ENCODE results near the gene CAVIN1.

Gene CAVIN1

DNA sequence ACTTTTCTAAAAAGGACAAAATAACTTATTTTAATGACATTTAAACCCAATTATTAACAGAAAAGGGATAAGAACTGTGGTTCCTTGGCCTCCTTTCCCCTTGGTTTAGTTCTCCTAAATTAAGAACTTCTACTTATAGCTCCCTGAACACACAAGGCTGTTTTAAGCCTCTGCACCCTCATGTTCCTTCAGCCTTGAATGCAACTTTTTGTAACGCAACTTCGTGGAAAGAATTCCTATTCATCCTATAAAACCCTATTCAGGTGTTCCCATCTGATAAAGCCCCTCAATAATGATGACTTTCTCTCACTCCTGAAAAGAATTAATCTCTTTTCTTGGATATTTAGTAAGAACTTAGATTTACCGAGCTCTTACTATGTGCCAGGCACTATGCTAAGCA lies 41.2 kb downstream of the CAVIN1 start:
- H3K27ac ChIP-seq, result peak overlapping the region in 1 of 2 donors; percentile 71
- H3K27me3 ChIP-seq, result no peaks in the 10 kb centered on the region
- no peaks in the 10 kb centered on the region for H3K36me3 ChIP-seq
- intact Hi-C loops (cut with DNase I; ENCODE audit: low total_unique reads), result no loop called here
- peaks cover 0 to 100% (median 64%) of the 10 kb centered on the region in 4 donors for H3K4me1 ChIP-seq
- DNase-seq, result no peak
- H3K4me3 ChIP-seq, result no peak overlapping the region
- TF ChIP-seq, protein P1, sequence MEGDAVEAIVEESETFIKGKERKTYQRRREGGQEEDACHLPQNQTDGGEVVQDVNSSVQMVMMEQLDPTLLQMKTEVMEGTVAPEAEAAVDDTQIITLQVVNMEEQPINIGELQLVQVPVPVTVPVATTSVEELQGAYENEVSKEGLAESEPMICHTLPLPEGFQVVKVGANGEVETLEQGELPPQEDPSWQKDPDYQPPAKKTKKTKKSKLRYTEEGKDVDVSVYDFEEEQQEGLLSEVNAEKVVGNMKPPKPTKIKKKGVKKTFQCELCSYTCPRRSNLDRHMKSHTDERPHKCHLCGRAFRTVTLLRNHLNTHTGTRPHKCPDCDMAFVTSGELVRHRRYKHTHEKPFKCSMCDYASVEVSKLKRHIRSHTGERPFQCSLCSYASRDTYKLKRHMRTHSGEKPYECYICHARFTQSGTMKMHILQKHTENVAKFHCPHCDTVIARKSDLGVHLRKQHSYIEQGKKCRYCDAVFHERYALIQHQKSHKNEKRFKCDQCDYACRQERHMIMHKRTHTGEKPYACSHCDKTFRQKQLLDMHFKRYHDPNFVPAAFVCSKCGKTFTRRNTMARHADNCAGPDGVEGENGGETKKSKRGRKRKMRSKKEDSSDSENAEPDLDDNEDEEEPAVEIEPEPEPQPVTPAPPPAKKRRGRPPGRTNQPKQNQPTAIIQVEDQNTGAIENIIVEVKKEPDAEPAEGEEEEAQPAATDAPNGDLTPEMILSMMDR (IDR thresholded peaks at IDR 0.05), result no peak
- no peaks in the 10 kb centered on the region for H3K9me3 ChIP-seq

DNA sequence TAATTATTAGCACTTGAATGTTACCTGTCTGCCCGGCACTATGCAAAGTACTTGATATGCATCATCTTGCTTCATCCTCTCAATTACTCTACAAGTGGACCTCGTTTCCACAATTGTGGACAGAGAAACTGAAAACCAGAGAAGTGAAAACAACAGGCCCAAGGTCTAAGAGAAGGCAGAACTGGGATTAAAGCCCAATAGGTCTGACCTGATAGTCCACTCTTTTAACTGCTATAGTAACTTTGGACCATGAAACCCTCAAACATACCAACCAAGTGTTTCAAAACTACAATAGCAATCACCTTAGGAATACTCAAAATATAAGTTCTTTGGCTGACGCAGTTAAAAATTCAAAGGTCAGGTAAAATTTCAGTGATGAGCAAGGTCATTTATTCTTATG lies 42.1 kb downstream of the CAVIN1 start:
- H3K27ac ChIP-seq, result peak overlapping the region in 1 of 2 donors; percentile 71
- no peaks in the 10 kb centered on the region for H3K27me3 ChIP-seq
- intact Hi-C loops (cut with DNase I; ENCODE audit: low total_unique reads), result no loop called here
- H3K36me3 ChIP-seq, result no peaks in the 10 kb centered on the region
- H3K4me3 ChIP-seq, result no peak overlapping the region
- TF ChIP-seq, protein P1 (IDR thresholded peaks at IDR 0.05), result no peak
- no peak for DNase-seq
- no peaks in the 10 kb centered on the region for H3K9me3 ChIP-seq
- H3K4me1 ChIP-seq, result peaks cover 0 to 100% (median 58%) of the 10 kb centered on the region in 4 donors

DNA sequence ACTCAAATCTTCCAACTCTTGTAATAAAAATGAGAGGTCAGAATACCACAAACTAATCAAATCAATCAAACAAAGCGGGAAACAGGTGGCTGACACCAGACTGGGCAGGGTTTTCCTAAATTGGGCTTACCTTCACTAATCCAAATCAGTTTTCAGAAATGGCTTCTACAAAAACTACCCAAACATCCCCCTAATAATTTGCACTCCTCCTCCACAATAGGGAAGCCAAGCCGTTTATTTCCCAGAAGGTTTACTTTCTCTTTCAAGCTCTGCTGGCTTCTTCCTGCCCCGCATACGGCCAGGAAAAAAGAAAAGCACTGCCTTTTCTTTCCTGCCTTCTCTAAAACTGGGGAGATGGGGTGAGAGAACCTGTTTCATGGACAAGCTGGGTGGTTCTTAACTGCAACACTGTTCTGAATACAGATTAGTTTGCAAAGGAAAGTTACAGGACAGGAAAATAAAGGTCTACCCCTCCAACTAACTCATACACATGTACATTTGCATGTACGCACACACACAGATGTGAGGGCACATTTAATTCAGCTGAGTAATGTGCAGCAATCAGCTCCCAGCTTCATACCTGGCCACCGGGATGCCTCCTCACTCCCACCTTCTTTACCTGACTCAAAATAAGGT lies 44.0 kb downstream of the CAVIN1 start:
- Histone ChIP-seq H3K4me1 (peaks cover 0 to 98% (median 49%) of the 10 kb centered on the region in 4 donors), H3K27me3 (no peaks in the 10 kb centered on the region), H3K27ac (peak overlapping the region; percentile 64 to 71), H3K36me3 (no peaks in the 10 kb centered on the region), H3K4me3 (peak overlapping the region; percentile 31 to 33), H3K9me3 (no peaks in the 10 kb centered on the region)
- TF ChIP-seq, protein P1 (IDR thresholded peaks at IDR 0.05), result no peak
- intact Hi-C loops (cut with DNase I; ENCODE audit: low total_unique reads), result no loop called here
- no peak for DNase-seq

DNA sequence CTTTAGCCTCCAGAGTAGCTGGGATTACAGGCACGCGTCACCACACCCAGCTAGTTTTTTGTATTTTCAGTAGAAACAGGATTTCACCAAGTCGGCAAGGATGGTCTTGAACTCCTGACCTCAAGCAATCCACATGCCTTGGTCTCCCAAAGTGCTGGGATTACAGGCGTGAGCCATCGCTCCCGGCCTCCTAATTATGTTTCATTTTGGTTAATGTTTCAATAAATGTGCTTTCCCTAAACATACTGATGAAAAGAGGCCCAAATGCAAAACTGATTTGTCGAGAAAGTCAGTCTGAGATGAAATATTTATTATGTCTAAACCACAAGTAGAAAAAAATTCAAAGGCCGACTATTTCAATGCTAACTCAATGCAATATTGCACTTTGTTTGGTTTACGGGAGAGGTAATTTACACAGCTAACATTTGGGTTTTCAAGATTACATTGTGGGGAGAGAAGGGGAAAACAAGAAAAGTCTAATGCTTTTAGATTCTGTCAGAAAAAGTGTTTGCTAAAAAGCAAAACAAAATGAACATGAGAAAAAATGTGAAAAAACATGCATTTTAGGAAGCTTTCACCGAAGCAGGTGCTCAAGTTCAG lies 44.6 kb downstream of the CAVIN1 start:
- TF ChIP-seq, protein P1 (IDR thresholded peaks at IDR 0.05), result no peak
- H3K27ac ChIP-seq, result peak overlapping the region; percentile 64 to 71
- intact Hi-C loops (cut with DNase I; ENCODE audit: low total_unique reads), result no loop called here
- no peaks in the 10 kb centered on the region for H3K9me3 ChIP-seq
- H3K36me3 ChIP-seq, result no peaks in the 10 kb centered on the region
- peaks cover 0 to 97% (median 48%) of the 10 kb centered on the region in 4 donors for H3K4me1 ChIP-seq
- no peak for DNase-seq
- H3K27me3 ChIP-seq, result no peaks in the 10 kb centered on the region
- H3K4me3 ChIP-seq, result peak overlapping the region; percentile 31 to 33

DNA sequence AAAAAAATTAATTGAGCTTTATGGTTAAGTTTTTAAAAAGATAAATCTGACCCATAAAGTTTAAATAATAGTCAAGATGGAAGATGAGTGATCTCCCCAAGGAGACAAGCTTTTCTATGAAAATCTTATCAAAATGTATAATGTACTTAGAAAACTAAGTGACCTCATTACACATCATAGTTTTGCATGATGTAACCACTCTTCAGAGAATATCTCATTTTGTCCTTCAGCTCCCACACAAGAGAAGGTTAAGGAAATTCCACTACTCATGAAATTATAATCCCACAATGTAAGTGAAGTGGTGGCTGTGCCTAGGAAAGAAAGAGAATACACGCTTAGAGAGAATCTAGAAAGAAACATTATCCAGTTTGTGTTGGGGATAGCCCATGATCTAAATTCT lies 49.2 kb downstream of the CAVIN1 start:
- intact Hi-C loops (cut with DNase I; ENCODE audit: low total_unique reads), result no loop called here
- DNase-seq, result no peak
- H3K4me1 ChIP-seq, result peaks cover 0 to 61% (median 21%) of the 10 kb centered on the region in 4 donors
- TF ChIP-seq, protein P1 (IDR thresholded peaks at IDR 0.05), result no peak
- no peak overlapping the region for H3K27ac ChIP-seq
- H3K36me3 ChIP-seq, result peaks cover 5 to 7% (median 6%) of the 10 kb centered on the region in 3 donors
- no peaks in the 10 kb centered on the region for H3K9me3 ChIP-seq
- no peak overlapping the region for H3K4me3 ChIP-seq
- H3K27me3 ChIP-seq, result no peaks in the 10 kb centered on the region
